ENCODE results near the gene PHKA1. TPM values are rescaled to one million over a fixed set of nuclear protein-coding genes. Genes with fewer than 3 reads are reported as not detected.
"Not testable (repeated sequence)": the region's sequence is repeated elsewhere in the genome, so short reads cannot be mapped to it uniquely, and the experiment has no call there.

The PHKA1 gene
- polyA plus RNA-seq (ENCODE audit: insufficient read length in 3 of 3): 1 to 10 TPM; 5.0 to 6.1 (median 5.6) TPM

DNA sequence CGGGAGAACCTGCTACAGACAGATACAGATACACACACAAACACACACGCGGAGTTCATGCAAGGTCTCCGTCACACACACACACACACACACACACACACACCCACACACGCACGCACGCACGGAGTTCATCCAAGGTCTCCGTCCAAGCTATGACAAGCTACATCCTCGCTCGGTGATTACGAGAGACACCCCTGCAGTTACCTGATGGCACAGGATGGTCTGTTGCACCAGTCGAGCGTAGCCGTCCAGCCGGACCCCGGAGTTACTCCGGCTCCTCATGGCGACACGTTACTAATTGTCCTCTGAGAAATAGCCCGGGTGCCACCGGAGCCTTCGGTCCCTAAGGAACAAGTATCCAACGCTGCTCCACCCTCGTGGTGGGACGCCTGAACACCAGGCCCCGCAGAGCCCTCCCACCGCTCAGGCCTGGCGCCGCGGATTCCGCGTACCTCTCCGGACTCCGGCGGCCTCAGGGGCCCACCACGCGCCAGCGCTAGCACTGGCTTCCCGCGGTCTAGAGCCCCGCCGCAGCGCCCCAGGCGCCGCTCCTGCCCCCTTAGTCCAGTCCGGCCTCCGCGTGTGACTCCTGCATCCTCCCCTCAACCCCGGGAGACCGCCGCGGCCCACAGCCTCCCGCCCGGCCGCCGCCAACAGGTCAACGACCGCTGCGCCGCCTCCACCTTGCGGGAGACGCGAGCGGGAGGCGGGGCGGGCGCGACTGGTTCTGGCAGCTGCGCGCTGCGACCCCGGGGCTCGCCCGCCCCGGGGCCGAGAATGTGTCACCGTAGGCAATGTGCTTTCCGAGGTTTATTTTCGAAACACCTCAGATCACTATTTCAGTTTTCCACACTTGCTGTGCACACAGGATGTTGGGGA lies at the start of gene PHKA1:
Gene PHKA1 (minus strand): TSS at position 708 of the 879 bp plus-strand sequence. CDS start 426 bp downstream, at position 282.
- not testable (repeated sequence) for DNase-seq (ENCODE audit: low read depth in 3 of 3, low spot score in 2 of 3)

DNA sequence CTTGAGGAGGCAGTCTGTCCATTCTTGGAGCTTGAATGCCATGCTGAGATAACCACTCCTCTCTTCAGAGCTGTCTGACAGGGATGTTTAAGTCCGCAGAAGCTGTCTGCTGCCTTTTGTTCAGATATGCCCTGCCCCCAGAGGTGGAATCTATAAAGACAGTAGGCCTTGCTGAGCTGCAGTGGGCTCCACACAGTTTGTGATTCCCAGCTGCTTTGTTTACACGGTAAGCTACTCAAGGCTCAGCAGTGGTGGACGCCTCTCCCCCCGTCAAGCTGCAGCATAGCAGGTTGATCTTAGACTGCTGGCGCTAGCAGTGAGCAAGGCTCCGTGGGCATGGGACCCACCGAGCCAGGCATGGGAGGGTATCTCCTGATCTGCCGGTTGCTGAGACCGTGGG lies 46.3 kb upstream of the PHKA1 start:
- DNase-seq (ENCODE audit: low read depth in 3 of 3, low spot score in 2 of 3): not testable (repeated sequence)

DNA sequence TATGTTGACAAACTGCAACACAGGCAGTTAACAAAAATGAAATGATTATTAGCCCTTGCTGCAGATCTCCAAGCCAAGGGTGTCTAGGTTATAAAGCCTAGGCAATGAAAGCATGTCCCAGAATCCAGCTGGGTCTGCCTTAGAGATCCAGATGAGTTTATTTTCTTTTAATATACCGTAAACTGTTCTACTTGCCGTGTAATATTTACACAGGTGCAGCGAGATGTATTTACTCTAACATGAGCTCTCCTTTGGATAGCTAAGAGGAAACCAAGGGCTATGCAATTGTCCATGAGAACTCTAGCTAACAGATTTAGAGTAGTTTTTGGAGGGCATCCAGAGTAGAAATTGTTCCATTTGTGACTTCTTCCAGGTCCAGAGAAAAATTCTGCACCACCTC lies 34.4 kb upstream of the PHKA1 start:
- not testable (repeated sequence) for DNase-seq (ENCODE audit: low read depth in 3 of 3, low spot score in 2 of 3)

GRCh38 chrX:72745546-72745945 lies 31.4 kb upstream of the PHKA1 start:
- not testable (repeated sequence) for DNase-seq (ENCODE audit: low read depth in 3 of 3, low spot score in 2 of 3)

DNA sequence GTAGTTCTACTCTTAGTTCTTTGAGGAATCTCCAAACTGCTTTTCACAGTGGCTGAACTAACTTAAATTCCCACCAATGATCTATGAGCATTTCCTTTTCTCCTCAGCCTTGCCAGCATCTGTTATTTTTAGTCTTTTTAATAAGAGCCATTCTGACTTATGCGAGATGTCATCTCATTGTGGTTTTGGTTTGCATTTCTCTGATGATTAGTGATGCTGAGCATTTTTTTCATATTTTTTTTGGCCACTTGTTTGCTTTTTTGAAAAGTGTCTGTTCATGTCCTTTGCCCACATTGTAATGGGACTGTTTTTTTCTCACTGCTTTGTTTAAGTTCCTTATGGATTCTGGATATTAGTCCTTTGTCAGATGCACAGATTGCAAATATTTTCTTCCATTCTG lies 21.5 kb upstream of the PHKA1 start:
- DNase-seq (ENCODE audit: low read depth in 3 of 3, low spot score in 2 of 3): no peak

DNA sequence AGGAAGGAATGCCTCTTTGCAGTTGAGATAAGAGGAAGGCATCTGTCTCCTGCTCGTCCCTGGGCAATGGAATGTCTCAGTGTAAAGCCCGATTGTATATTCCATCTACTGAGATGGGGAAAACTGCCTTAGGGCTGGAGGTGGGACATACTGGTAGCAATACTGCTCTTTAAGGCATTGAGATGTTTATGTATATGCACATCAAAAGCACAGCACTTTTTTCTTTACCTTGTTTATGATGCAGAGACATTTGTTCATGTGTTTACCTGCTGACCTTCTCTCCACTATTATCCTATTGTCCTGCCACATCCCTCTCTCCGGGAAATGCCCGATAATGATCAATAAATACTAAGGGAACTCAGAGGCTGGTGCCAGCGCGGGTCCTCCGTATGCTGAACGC lies 19.5 kb upstream of the PHKA1 start:
- DNase-seq (ENCODE audit: low read depth in 3 of 3, low spot score in 2 of 3): not testable (repeated sequence)

GRCh38 chrX:72727846-72728245 lies 13.7 kb upstream of the PHKA1 start:
- no peak for DNase-seq (ENCODE audit: low read depth in 3 of 3, low spot score in 2 of 3)

- DNase-seq (ENCODE audit: low read depth in 3 of 3, low spot score in 2 of 3): no peak
These were observed 2.7 kb upstream of the PHKA1 start for GRCh38 chrX:72716766-72717165.

DNA sequence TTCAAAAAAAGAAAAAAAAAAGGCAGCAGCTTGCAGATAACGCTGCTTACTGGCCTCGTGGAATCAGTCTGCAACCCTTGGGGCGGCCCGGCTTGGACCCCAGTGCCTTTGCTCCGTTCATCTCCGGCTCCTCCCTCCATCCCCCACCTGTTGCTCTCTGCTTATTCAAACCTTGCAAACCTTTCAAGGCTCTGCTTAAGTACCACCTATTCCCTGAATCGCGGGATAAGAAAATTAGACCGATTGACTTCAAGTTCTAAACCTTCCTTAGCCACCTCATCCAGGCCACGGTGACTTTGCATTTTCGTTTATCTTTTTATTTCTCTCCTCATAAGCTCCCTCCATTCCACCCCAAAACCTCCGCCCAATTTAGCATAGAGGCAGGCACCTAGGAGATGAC lies 1.4 kb upstream of the PHKA1 start:
- DNase-seq (ENCODE audit: low read depth in 3 of 3, low spot score in 2 of 3): no peak

DNA sequence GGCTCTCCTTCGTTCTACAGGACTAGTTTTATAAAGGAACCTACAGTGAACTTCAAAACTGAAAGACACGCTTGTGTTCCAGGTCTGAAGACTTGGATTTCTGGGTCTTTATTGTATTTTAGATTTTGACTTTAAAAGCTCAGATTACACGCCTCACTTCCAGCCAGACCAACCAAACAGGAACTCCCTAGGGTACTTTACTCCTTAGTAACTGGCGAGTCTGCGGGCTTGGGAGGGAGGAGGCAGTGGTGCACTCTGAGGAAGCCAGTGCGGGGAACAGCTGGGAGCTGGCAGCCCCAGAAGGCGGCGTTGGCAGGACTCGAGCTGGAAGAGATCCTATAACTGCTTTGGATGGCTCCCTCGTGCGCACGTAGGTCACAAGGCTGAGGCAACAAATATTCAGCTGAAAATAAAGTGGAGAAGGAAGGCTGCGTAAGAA lies 391 bp upstream of the PHKA1 start:
- no peak for DNase-seq (ENCODE audit: low read depth in 3 of 3, low spot score in 2 of 3)

GRCh38 chrX:72713130-72713529 lies 976 bp downstream of the PHKA1 start:
- no peak for DNase-seq (ENCODE audit: low read depth in 3 of 3, low spot score in 2 of 3)

DNA sequence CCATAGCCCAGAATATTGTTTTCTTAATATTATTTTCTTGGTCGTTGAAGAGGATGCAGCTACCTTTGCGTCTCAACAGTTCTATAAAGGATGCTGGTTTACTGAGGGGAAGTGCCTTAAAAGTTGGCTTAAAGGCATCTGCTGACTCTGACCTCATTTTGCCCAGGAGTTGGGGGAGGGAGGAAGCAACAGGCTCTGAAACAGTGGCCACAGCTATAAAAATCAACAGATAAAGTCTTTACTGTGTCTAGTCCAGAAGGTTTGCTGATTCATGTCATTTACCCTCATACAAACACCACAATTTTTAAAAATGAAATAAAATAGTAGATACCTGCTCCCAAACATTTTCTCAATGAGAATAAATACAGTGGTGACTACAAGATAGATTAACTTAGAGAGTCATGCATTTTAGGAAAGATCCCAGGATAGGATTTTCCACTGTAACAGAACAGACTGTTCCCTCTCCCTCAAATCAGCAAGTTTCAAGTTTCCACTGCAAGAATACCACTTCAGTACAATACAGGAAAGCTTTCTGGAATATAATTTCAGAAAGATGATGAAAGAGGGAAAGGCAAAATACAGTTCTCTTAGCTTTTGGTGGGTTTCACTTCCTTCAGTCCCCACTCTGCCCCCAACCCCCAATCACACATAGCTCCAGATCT lies 1.9 kb downstream of the PHKA1 start:
- no peak for DNase-seq (ENCODE audit: low read depth in 3 of 3, low spot score in 2 of 3)

DNA sequence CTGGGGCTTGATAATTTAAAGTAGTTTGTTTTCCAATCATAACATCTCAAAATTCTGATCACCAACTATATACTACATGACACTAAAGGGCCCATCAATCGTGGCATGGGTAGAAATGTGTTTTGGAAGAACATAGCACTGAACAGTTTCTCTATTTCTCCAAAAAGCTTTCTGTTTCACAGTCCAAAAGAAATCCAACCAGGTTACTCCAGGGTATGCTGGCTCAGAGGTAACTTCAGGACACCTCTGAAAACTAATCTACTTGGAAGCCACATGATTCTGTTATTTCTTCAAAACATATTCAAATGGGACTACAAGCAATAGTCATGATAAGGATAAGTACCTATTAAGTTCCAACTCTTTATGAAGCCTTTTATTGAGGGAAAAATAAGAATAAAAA lies 8.3 kb downstream of the PHKA1 start:
- DNase-seq (ENCODE audit: low read depth in 3 of 3, low spot score in 2 of 3): no peak

DNA sequence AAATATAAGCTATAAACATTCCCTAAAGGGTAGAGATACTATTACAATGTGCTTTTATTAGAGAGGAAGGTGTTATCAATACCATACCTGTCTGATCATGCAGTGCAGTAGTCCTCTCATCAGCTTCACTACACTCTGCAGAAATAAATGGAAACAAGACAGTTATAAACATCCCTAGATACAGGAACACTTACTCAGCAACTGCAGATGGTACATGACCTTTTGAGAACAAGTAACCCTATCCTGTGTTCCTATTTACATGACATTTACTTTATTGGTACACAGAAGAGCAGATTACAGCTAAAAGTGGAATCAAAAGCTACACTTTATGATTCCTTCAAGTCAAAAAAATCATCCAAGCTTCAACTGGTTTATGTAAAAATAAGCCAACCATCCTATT lies 9.0 kb downstream of the PHKA1 start:
- no peak for DNase-seq (ENCODE audit: low read depth in 3 of 3, low spot score in 2 of 3)

DNA sequence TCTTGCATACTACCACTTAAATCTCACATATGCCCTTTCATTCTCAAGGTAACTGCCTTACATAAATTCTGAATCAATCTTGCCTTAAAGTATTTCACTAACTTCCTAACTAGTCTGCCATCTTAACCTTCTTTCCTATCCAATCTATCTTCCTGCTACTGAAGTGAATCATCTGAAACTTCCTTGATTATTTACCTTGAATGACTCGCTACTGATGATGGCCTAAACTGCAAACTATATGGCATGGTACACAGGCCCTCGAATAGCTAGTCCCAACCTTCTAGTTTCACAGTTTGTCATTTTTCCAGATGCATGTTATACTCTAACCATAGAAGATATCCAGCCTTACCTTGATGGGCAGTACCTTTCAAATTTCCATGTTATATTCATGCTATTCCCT lies 19.9 kb downstream of the PHKA1 start:
- no peak for DNase-seq (ENCODE audit: low read depth in 3 of 3, low spot score in 2 of 3)

DNA sequence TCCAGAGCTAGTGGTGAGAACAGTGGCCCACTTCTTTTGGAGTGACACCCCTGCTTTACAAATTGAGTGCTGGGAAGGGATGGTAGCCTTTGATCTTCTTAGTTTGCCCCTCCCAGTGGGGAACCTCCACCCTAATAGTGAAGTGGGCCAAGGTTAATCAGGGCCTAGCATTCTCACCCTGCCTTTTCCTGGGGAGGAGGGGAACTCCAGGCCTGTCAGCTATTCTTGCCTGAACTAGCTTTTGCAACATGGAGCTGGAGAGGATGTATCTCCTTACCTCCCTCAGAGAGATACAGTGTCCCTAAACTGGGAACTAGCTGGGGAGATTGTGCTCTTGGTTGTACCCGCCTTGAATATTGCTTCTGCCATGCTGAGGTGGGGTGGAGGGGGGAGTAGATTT lies 20.6 kb downstream of the PHKA1 start:
- no peak for DNase-seq (ENCODE audit: low read depth in 3 of 3, low spot score in 2 of 3)

DNA sequence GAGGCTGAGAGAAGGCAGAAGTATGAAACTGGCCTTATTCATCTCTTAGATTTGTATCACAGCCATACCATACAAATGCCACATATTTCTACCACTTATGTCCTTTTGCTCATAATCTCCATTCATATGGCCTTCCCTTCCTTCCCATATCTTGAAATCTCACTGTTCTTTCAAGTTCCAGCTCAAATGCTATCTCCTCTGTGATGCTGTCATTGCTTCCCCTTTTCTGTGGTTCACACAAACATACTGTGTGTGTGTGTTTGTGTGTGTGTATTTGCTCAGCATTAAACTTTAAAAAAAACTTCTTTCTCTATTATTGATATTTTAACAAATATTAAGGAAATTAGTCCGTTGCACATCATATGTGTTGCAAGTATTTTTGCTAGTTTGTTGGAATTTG lies 26.7 kb downstream of the PHKA1 start:
- DNase-seq (ENCODE audit: low read depth in 3 of 3, low spot score in 2 of 3): no peak

- DNase-seq (ENCODE audit: low read depth in 3 of 3, low spot score in 2 of 3): no peak
These were observed 28.2 kb downstream of the PHKA1 start for GRCh38 chrX:72685810-72686456.

DNA sequence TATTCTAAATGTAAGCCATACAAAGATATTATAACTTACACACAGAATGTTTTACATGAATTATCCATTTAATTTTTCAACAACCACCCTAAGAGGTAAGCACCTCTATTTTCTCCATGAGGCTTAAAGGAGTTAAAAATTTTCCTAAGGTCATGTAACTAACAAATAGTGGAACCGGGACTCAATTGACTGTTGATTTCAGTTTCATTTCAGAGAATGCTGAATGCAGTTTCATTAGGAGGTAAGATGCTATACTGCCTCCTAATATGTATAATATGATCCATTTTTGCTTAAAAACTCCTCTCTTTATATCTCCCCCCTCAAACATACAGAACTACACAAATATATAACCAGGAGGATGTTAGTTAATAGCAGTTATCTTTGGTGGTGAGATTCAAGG lies 29.1 kb downstream of the PHKA1 start:
- DNase-seq (ENCODE audit: low read depth in 3 of 3, low spot score in 2 of 3): no peak

DNA sequence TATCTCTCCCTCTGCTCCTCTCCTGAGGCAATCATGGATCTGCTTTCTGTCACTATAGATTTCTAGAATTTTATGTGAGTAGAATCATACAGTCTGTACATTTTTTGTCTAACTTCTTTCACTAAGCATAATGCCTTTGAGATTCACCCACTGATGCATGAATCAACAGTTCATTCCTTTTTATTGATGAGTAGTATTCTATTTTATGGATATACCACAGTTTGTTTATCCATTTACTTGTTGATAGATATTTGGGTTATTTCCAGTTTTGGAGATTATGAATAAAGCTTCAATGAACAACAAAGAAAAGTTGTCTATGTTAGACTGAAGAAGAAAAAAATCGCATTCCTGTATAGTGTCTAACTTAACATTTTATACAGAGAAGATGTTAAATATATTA lies 30.5 kb downstream of the PHKA1 start:
- DNase-seq (ENCODE audit: low read depth in 3 of 3, low spot score in 2 of 3): no peak

GRCh38 chrX:72676465-72676864 lies 37.6 kb downstream of the PHKA1 start:
- no peak for DNase-seq (ENCODE audit: low read depth in 3 of 3, low spot score in 2 of 3)

All from right renal cortex interstitium (tissue), 3 donors.